Measurements from ENCODE around the gene BMPER.

DNA sequence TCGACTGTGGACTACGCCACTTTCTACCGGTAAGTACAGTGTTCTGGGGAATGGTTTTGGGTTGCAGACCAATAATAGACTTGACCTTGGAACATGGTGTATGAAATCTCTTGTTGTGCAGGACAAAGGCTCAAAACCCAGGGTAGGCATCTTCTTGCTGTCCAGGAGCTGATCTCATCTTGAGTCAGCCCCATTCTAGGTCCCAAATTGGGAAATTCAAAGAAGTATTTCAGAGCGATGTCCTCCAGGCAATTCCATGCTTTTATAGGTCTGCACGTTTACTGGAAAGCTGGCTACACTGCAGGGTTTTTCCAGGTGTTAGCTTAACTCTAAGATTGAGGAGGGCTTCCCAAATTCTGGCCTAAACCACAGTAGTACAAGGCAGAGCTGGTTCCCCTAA is 180.7 kb downstream of the BMPER start:
- TF ChIP-seq ZFP30 (CRISPR knock-in tag; IDR thresholded peaks at IDR 0.05) (no peak), TOX (CRISPR knock-in tag; IDR thresholded peaks at IDR 0.05; ENCODE audit: borderline replicate concordance) (no peak), PATZ1 (CRISPR knock-in tag; IDR thresholded peaks at IDR 0.05; ENCODE audit: borderline replicate concordance) (no peak), BACH2 (CRISPR knock-in tag; IDR thresholded peaks at IDR 0.05; ENCODE audit: borderline replicate concordance) (no peak), RARB (CRISPR knock-in tag; IDR thresholded peaks at IDR 0.05) (no peak), PPARA (CRISPR knock-in tag; IDR thresholded peaks at IDR 0.05; ENCODE audit: borderline replicate concordance) (no peak), ARNTL (CRISPR knock-in tag; IDR thresholded peaks at IDR 0.05; ENCODE audit: borderline replicate concordance, low read depth) (no peak)

Measured in SK-N-SH treated with all-trans-retinoic acid at 6 μM for 48 hours (cell line).